ENCODE measurements around the gene FNDC3B.
"Not testable (repeated sequence)": the region's sequence is repeated elsewhere in the genome, so short reads cannot be mapped to it uniquely, and the experiment has no call there.

FNDC3B gene

GRCh38 chr3:172039436-172040077, at the start of gene FNDC3B:
FNDC3B (plus strand) TSS chr3:172039578; CDS start chr3:172112480, 72,902 bp downstream.
- DNase-seq, result peak; percentile 92 to 99 (median 96)
- intact Hi-C loops (cut with DNase I), result loop anchor here (10.0 kb wide), 1 partner anchor 175 kb away; no protein-coding TSS in a partner anchor

- intact Hi-C loops (cut with DNase I); DNase-seq: not testable (repeated sequence)
Measured at GRCh38 chr3:171990239-171990638, 49.1 kb upstream of the FNDC3B start.

GRCh38 chr3:171991166-171991565, 48.2 kb upstream of the FNDC3B start:
- intact Hi-C loops (cut with DNase I), result no loop called here
- no peak for DNase-seq

GRCh38 chr3:171994646-171995428, 44.5 kb upstream of the FNDC3B start:
- DNase-seq, result no peak
- intact Hi-C loops (cut with DNase I), result no loop called here

GRCh38 chr3:171995486-171995885, 43.9 kb upstream of the FNDC3B start:
- intact Hi-C loops (cut with DNase I), result no loop called here
- DNase-seq, result no peak

GRCh38 chr3:171996178-171996817, 43.1 kb upstream of the FNDC3B start:
- no peak for DNase-seq
- intact Hi-C loops (cut with DNase I), result no loop called here

GRCh38 chr3:171998731-171999130, 40.6 kb upstream of the FNDC3B start:
- intact Hi-C loops (cut with DNase I); DNase-seq: not testable (repeated sequence)

GRCh38 chr3:172001616-172002015, 37.8 kb upstream of the FNDC3B start:
- DNase-seq; intact Hi-C loops (cut with DNase I): not testable (repeated sequence)

GRCh38 chr3:172002512-172003078, 36.8 kb upstream of the FNDC3B start:
- intact Hi-C loops (cut with DNase I), result no loop called here
- no peak for DNase-seq

- DNase-seq, result no peak
- intact Hi-C loops (cut with DNase I), result no loop called here
Measured at GRCh38 chr3:172003146-172003545, 36.2 kb upstream of the FNDC3B start.

- intact Hi-C loops (cut with DNase I), result no loop called here
- DNase-seq, result no peak
Measured at GRCh38 chr3:172007065-172007370, 32.4 kb upstream of the FNDC3B start.

- intact Hi-C loops (cut with DNase I), result no loop called here
- DNase-seq, result no peak
Measured at GRCh38 chr3:172009803-172010202, 29.6 kb upstream of the FNDC3B start.

- intact Hi-C loops (cut with DNase I), result no loop called here
- no peak for DNase-seq
Measured at GRCh38 chr3:172012775-172013174, 26.6 kb upstream of the FNDC3B start.

GRCh38 chr3:172014145-172014544, 25.2 kb upstream of the FNDC3B start:
- DNase-seq, result no peak
- intact Hi-C loops (cut with DNase I), result no loop called here

- intact Hi-C loops (cut with DNase I), result no loop called here
- no peak for DNase-seq
Measured at GRCh38 chr3:172018364-172018763, 21.0 kb upstream of the FNDC3B start.

- DNase-seq, result no peak
- intact Hi-C loops (cut with DNase I), result no loop called here
Measured at GRCh38 chr3:172020763-172021162, 18.6 kb upstream of the FNDC3B start.

GRCh38 chr3:172021164-172021563, 18.2 kb upstream of the FNDC3B start:
- intact Hi-C loops (cut with DNase I), result no loop called here
- no peak for DNase-seq

- no peak for DNase-seq
- intact Hi-C loops (cut with DNase I), result no loop called here
Measured at GRCh38 chr3:172021859-172022258, 17.5 kb upstream of the FNDC3B start.

GRCh38 chr3:172023915-172024314, 15.5 kb upstream of the FNDC3B start:
- intact Hi-C loops (cut with DNase I), result no loop called here
- DNase-seq, result no peak

GRCh38 chr3:172024679-172025078, 14.7 kb upstream of the FNDC3B start:
- intact Hi-C loops (cut with DNase I), result no loop called here
- DNase-seq, result no peak

Data from head of caudate nucleus (tissue), 42 donors.